WERI-Rb-1 (cell line): ENCODE results near the gene PRND.

Experiments
- DNase-seq: peaks from one replicate; pipeline ENCODE4 v3.0.0-alpha.2; 2020
- H3K27ac ChIP-seq: fragments of 250-450 bp; sonication (Bioruptor Pico); 2 replicates; pipeline ENCODE4 v1.5.1; 2020; ENCODE audit warnings: mild to moderate bottlenecking, moderate library complexity
- H3K27me3 ChIP-seq: fragments of 250-450 bp; sonication (Bioruptor Pico); 2 replicates; pipeline ENCODE4 v1.5.1; 2021; ENCODE audit warnings: mild to moderate bottlenecking, low read depth, moderate library complexity; ENCODE audit not compliant: insufficient read depth, severe bottlenecking
- H3K36me3 ChIP-seq: fragments of 250-450 bp; sonication (Bioruptor Pico); 2 replicates; pipeline ENCODE4 v1.5.1; 2020; ENCODE audit warnings: mild to moderate bottlenecking, moderate library complexity
- H3K4me3 ChIP-seq: 2 replicates; pipeline ENCODE4 v1.5.1; 2011; ENCODE audit warnings: low read depth, mild to moderate bottlenecking, control low read depth, low read length
- H3K9me3 ChIP-seq: fragments of 250-450 bp; sonication (Bioruptor Pico); 2 replicates; pipeline ENCODE4 v1.5.1; 2021; ENCODE audit warnings: mild to moderate bottlenecking, moderate library complexity; ENCODE audit not compliant: severe bottlenecking
- CTCF ChIP-seq: IDR thresholded peaks from 2 replicates; pipeline ENCODE4 v1.5.1; 2011; ENCODE audit warnings: low read depth, mild to moderate bottlenecking, control low read depth, inconsistent platforms, low read length

PRND gene

GRCh38 chr20:4689220-4689619, 32.5 kb upstream of the PRND start:
- peaks cover 21% of the 10 kb centered on the region for H3K36me3 ChIP-seq
- H3K27me3 ChIP-seq = no peaks in the 10 kb centered on the region
- no peaks in the 10 kb centered on the region for H3K9me3 ChIP-seq
- peak; percentile 25 for DNase-seq
- no peak for TF ChIP-seq CTCF
- H3K27ac ChIP-seq = peak overlapping the region; percentile 94
- peak overlapping the region; percentile 9 for H3K4me3 ChIP-seq

GRCh38 chr20:4691753-4692152, 30.0 kb upstream of the PRND start:
- H3K4me3 ChIP-seq = no peak overlapping the region
- H3K9me3 ChIP-seq = no peaks in the 10 kb centered on the region
- H3K27me3 ChIP-seq = no peaks in the 10 kb centered on the region
- no peak for DNase-seq
- H3K36me3 ChIP-seq = peaks cover 29% of the 10 kb centered on the region
- no peak overlapping the region for H3K27ac ChIP-seq
- TF ChIP-seq CTCF = no peak

GRCh38 chr20:4694076-4694475, 27.6 kb upstream of the PRND start:
- Histone ChIP-seq H3K4me3 (no peak overlapping the region), H3K36me3 (peaks cover 23% of the 10 kb centered on the region), H3K9me3 (no peaks in the 10 kb centered on the region), H3K27me3 (no peaks in the 10 kb centered on the region), H3K27ac (no peak overlapping the region)
- no peak for TF ChIP-seq CTCF
- DNase-seq = no peak

GRCh38 chr20:4697189-4697830, 24.4 kb upstream of the PRND start:
- Histone ChIP-seq H3K4me3 (no peak overlapping the region), H3K36me3 (peaks cover 37% of the 10 kb centered on the region), H3K9me3 (no peaks in the 10 kb centered on the region), H3K27ac (no peak overlapping the region), H3K27me3 (no peaks in the 10 kb centered on the region)
- no peak for DNase-seq
- no peak for TF ChIP-seq CTCF

GRCh38 chr20:4697831-4698221, 23.9 kb upstream of the PRND start:
- no peak for DNase-seq
- Histone ChIP-seq H3K9me3 (no peaks in the 10 kb centered on the region), H3K4me3 (no peak overlapping the region), H3K27me3 (no peaks in the 10 kb centered on the region), H3K27ac (no peak overlapping the region), H3K36me3 (peaks cover 34% of the 10 kb centered on the region)
- TF ChIP-seq CTCF = no peak

GRCh38 chr20:4699216-4699615, 22.5 kb upstream of the PRND start:
- DNase-seq = no peak
- H3K27ac ChIP-seq = no peak overlapping the region
- H3K27me3 ChIP-seq = no peaks in the 10 kb centered on the region
- peaks cover 26% of the 10 kb centered on the region for H3K36me3 ChIP-seq
- no peak for TF ChIP-seq CTCF
- H3K9me3 ChIP-seq = no peaks in the 10 kb centered on the region
- no peak overlapping the region for H3K4me3 ChIP-seq
